ENCODE results near the gene LRRC41.

- TF ChIP-seq CTCF (conservative IDR thresholded peaks at IDR 0.05 in 1 of 2, IDR thresholded peaks at IDR 0.05 in 1 of 2; ENCODE audit: low read depth in 1 of 2, low read length in 2 of 2): no peak
- TF ChIP-seq EZH2 (IDR thresholded peaks at IDR 0.05; ENCODE audit: low read length, missing control alignments): no peak
These were observed 30.6 kb upstream of the LRRC41 start for GRCh38 chr1:46334030-46334384.
